Tibial nerve (tissue), 3 donors: ENCODE data around the gene PPT2.

Experiments
- POLR2A ChIP-seq, 2 donors: fragments of 450-650 bp; IDR thresholded peaks; one replicate each; pipeline ENCODE4 v1.6.1; 2017; ENCODE audit warnings: antibody characterized with exemption in 2 of 2, mild to moderate bottlenecking in 2 of 2, moderate library complexity in 2 of 2
- TF ChIP-seq, protein P1 (sequence below), 5 experiments: fragments of 200-600 bp in 3 of 5; fragments of 450-650 bp in 2 of 5; sonication (generic) in 3 of 5; IDR thresholded peaks; one replicate each; pipeline ENCODE4 v1.5.1; 2016 to 2019; ENCODE audit warnings: antibody characterized with exemption in 5 of 5, mild to moderate bottlenecking in 3 of 5, moderate library complexity in 2 of 5

DNA sequence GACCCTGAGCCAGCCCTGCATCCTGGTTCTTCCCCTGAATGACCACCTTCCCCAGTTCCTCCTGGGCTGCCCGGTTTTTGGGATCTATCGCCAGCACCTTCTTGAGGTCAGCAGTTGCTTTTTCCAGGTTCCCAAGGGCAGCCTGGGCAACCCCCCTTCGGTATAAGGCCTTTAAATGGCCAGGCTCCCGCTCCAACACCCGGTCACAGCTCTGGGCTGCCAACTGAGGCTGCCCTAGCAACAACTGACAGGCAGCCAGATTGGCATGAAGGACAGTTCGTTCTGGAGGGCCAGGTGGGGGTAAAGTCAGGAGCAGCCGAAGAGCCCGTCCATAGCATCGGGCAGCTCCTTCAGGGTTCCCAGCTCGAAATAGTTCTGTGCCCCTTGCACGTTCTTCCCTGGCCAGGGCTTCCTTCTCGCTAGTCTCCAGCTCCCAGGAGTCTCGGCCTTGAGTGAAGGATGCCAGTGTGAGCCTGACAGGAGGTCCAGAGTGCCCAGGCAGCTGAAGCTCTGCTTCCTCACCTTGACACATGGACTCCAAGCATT is 25.1 kb upstream of the PPT2 start:
- TF ChIP-seq, protein P1, sequence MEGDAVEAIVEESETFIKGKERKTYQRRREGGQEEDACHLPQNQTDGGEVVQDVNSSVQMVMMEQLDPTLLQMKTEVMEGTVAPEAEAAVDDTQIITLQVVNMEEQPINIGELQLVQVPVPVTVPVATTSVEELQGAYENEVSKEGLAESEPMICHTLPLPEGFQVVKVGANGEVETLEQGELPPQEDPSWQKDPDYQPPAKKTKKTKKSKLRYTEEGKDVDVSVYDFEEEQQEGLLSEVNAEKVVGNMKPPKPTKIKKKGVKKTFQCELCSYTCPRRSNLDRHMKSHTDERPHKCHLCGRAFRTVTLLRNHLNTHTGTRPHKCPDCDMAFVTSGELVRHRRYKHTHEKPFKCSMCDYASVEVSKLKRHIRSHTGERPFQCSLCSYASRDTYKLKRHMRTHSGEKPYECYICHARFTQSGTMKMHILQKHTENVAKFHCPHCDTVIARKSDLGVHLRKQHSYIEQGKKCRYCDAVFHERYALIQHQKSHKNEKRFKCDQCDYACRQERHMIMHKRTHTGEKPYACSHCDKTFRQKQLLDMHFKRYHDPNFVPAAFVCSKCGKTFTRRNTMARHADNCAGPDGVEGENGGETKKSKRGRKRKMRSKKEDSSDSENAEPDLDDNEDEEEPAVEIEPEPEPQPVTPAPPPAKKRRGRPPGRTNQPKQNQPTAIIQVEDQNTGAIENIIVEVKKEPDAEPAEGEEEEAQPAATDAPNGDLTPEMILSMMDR (IDR thresholded peaks at IDR 0.05), result no peak
- no peak for TF ChIP-seq POLR2A (IDR thresholded peaks at IDR 0.05)
